Stimulated activated naive CD4-positive, alpha-beta T cell (primary cell): ENCODE data around the gene MRPL55.

Experiments used
- DNase-seq, 6 experiments: peaks; one replicate each; lab custom pipeline; 2025; lab: John Stamatoyannopoulos, UW

MRPL55 gene

GRCh38 chr1:228147768-228148167 is 38.7 kb upstream of the MRPL55 start:
- DNase-seq = no peak

- DNase-seq = no peak
Measured at GRCh38 chr1:228147151-228147693, 38.1 kb upstream of the MRPL55 start.

- no peak for DNase-seq
Measured at GRCh38 chr1:228146417-228147150, 37.5 kb upstream of the MRPL55 start.

DNA sequence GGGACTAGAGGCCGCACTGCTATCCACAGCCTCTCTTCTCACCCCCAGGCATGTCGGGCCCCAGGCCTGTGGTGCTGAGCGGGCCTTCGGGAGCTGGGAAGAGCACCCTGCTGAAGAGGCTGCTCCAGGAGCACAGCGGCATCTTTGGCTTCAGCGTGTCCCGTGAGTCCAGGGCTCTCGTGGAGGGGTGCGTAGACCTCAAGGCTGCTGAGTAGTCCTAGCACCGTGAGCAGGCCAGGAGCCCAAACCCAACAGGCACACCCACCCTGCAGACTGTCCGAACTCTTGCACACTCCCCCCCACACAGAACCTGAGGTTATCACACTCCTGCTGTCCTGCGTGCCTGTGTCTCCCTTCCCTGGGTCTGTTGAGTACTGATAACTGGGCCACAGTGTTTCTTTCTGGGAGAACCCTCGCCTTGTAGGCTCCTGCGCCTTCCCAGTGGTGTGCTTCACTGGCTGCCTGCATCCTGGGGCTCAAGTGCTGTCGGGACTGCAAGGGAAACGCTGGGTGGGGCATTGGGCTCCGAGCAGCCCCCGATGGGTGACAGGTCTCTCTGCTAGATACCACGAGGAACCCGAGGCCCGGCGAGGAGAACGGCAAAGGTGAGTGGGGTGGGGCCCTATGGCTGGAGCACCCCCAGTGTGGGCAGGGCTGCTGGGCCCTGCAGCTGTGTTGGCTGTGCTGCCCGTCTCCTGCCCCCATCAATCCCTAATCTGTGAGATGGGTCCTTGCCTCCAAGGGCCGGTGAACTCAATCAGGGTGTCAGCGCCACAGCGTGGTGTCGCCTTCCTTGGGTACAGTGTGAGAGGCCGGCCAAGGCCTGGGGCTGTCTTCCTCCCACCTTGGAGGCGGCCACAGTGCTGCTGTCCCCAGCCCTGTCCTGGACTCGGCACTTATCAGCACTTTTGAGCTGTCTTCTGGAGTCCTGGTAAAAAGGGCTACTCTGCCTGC is 36.6 kb upstream of the MRPL55 start:
- DNase-seq = no peak

GRCh38 chr1:228144993-228145343 is 35.9 kb upstream of the MRPL55 start:
- DNase-seq = no peak

DNA sequence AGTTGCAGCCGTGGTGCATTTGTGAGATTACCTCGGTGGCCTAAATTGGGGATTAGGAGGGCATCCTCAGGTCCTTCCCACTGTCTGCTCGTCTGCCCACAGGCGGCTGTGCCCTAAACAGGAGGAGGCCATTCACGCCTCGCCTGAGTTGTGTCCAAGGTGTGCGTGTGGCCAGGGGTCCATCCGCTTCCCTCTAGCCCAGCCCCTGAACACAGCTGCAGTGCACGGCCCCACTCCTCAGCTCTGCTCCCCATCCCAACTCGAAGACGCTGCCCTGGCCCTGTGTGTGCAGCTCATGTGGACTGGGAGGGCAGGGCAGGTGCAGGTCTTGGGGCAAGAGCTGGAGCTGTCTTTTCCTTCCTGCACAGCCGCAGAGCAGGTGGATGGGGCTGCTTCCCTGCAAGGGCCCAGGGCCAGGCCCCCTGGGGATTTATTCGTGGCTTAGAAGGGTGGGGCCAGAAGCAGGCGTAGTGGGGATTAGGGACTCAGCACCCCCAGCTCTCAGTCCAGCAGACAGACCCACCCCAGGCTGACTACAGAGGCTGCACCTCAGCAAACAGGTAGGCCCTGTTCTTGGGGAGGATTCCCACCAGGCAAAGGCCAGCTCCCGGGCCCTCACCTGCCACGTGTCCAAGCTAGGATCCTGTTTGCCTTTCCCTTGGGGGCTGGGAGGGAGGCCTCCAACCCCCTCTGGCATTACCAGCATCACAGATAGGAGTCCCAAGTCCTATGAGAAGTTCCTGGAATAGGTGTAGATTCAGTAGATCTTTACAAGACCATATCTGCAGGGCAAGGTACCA is 35.3 kb upstream of the MRPL55 start:
- no peak for DNase-seq

- DNase-seq = no peak
Measured at GRCh38 chr1:228143480-228144192, 34.5 kb upstream of the MRPL55 start.

GRCh38 chr1:228142701-228143136 is 33.6 kb upstream of the MRPL55 start:
- no peak for DNase-seq

- no peak for DNase-seq
Measured at GRCh38 chr1:228142155-228142691, 33.1 kb upstream of the MRPL55 start.

GRCh38 chr1:228141226-228142044 is 32.3 kb upstream of the MRPL55 start:
- peak in 2 of 6 experiments; percentile 16 to 35 for DNase-seq

- DNase-seq = no peak
Measured at GRCh38 chr1:228140724-228141225, 31.7 kb upstream of the MRPL55 start.

GRCh38 chr1:228139931-228140723 is 31.0 kb upstream of the MRPL55 start, which contains the start of gene GUK1:
GUK1 (plus strand) TSS chr1:228140279; CDS start chr1:228140303, 24 bp downstream.
- peak; percentile 99 to 100 (median 100) for DNase-seq

GRCh38 chr1:228139406-228139930 is 30.4 kb upstream of the MRPL55 start:
- DNase-seq = no peak

DNA sequence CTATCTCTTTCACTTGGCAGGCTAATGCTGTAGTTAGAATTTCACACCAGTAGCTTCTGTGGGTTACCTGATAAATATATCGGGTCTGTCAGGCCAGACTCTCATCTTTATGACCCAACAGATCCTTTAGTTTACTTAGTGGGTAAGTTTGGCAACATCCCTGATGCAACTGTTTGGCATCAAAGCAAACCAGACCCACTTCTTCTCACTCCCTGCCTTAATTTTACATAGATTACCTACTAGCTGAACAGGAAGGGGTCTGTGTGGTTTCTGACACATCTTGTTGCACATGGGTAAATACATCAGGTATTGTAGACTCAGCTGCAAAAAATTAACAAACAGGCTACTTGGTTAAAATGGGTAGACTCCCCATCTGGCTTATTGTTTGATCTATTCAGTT is 27.8 kb upstream of the MRPL55 start:
- DNase-seq = no peak

- DNase-seq = no peak
Measured at GRCh38 chr1:228134591-228134990, 25.5 kb upstream of the MRPL55 start.

- DNase-seq = no peak
Measured at GRCh38 chr1:228131766-228132165, 22.7 kb upstream of the MRPL55 start.

DNA sequence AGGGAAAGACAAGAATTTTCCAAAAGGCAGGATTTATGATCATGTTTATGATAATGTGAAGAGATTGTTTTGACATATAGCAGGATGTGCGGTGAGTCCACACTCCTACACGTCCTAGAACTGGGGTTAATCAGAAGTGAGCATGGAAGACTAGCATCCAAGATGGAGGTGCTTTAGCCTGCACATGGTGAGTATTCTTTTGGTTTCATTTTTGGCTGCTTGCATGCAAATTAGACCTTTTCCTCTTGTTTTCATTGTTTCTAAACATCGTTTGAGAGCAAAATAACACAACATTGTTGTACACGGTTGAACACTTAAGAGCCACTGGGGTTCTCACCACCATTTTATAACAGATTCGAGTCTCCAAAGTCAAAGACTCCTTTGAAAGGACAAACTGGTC is 16.1 kb upstream of the MRPL55 start:
- DNase-seq = no peak

- no peak for DNase-seq
Measured at GRCh38 chr1:228123505-228123904, 14.4 kb upstream of the MRPL55 start.
